A673 (cell line): ENCODE results near the gene ZNF136. TPM values are rescaled to one million over a fixed set of nuclear protein-coding genes. Genes with fewer than 3 reads are reported as not detected.

ENCODE experiments used
- BruUV-seq: library from RNA; stranded (reverse); fragments of 400-500 nt; replicated peaks from 2 replicates; lab custom pipeline; 2021; lab: Mats Ljungman, UMichigan
- CTCF ChIA-PET: fragments of 300-600 bp; sonication (Branson Sonifier 250); formaldehyde crosslinking; loops from one replicate; lab custom pipeline; 2022; ENCODE audit warnings: antibody characterized with exemption; lab: Charles Lee
- POLR2A ChIA-PET: fragments of 300-600 bp; sonication (Branson Sonifier 250); formaldehyde crosslinking; loops from one replicate; lab custom pipeline; 2022; ENCODE audit warnings: antibody characterized with exemption; ENCODE audit not compliant: low non-redundant PET; lab: Charles Lee
- DNase-seq: peaks from one replicate; pipeline ENCODE4 v3.0.0-alpha.2; 2015; ENCODE audit warnings: low spot score
- H3K27ac ChIP-seq: fragments of 200-600 bp; sonication (generic); 2 replicates; pipeline ENCODE4 v1.5.1; 2016; ENCODE audit warnings: mixed run types, low read depth, mild to moderate bottlenecking, mixed read lengths, antibody characterized with exemption, low read length; ENCODE audit not compliant: poor library complexity, severe bottlenecking
- H3K27me3 ChIP-seq: fragments of 200-600 bp; sonication (generic); replicated peaks from 2 replicates; pipeline ENCODE4 v1.6.1; 2017; ENCODE audit warnings: mixed run types, low read depth, mild to moderate bottlenecking, mixed read lengths, antibody characterized with exemption, low read length; ENCODE audit not compliant: insufficient read depth, poor library complexity
- H3K36me3 ChIP-seq: fragments of 200-600 bp; sonication (generic); 2 replicates; pipeline ENCODE4 v1.6.1; 2016; ENCODE audit warnings: mixed run types, mild to moderate bottlenecking, mixed read lengths, antibody characterized with exemption, low read length; ENCODE audit not compliant: insufficient read depth, poor library complexity, severe bottlenecking
- H3K4me1 ChIP-seq: fragments of 200-600 bp; sonication (generic); 2 replicates; pipeline ENCODE4 v1.6.1; 2017; ENCODE audit warnings: mixed run types, mild to moderate bottlenecking, mixed read lengths, antibody characterized with exemption, low read length; ENCODE audit not compliant: insufficient read depth, poor library complexity, severe bottlenecking
- H3K4me3 ChIP-seq: fragments of 200-600 bp; sonication (generic); 2 replicates; pipeline ENCODE4 v1.5.1; 2016; ENCODE audit warnings: low read depth, mixed run types, mild to moderate bottlenecking, mixed read lengths, low read length; ENCODE audit not compliant: poor library complexity, severe bottlenecking
- H3K9me3 ChIP-seq: fragments of 200-600 bp; sonication (generic); 2 replicates; pipeline ENCODE4 v1.6.1; 2016; ENCODE audit warnings: mixed run types, low read depth, mild to moderate bottlenecking, mixed read lengths, antibody characterized with exemption, low read length; ENCODE audit not compliant: poor library complexity, severe bottlenecking
- CTCF ChIP-seq: fragments of 300-800, 200-600 bp; sonication (generic); conservative IDR thresholded peaks from 2 replicates; pipeline ENCODE4 v1.5.1; 2017; ENCODE audit warnings: low read depth, mild to moderate bottlenecking, antibody characterized with exemption, low read length, moderate library complexity, mixed read lengths
- EZH2 ChIP-seq: fragments of 200-600 bp; sonication (generic); IDR thresholded peaks from 2 replicates; pipeline ENCODE4 v1.6.1; 2017; ENCODE audit warnings: borderline replicate concordance, low read depth, mild to moderate bottlenecking, mixed read lengths, antibody characterized with exemption, low read length; ENCODE audit not compliant: poor library complexity, severe bottlenecking
- intact Hi-C: fragments of 100-400 bp; cut with micrococcal nuclease; formaldehyde crosslinking; loops from one replicate; pipeline ENCODE4 v1.10.0; 2022; ENCODE audit not compliant: unreplicated experiment
- total RNA-seq: library from RNA; stranded (reverse); gene quantifications from 2 replicates; pipeline ENCODE4 v1.2.3, GENCODE V29; 2021

ZNF136 gene
- total RNA-seq, 1 experiment from 2014 or later = 12.2 TPM

- H3K27me3 ChIP-seq = no peaks in the 10 kb centered on the region
- no peak for TF ChIP-seq EZH2
- TF ChIP-seq CTCF = no peak
- peaks cover 36% of the 10 kb centered on the region for H3K9me3 ChIP-seq
- no peak overlapping the region for H3K4me3 ChIP-seq
- no peaks in the 10 kb centered on the region for H3K4me1 ChIP-seq
- intact Hi-C loops = no loop called here
- ChIA-PET CTCF (no interaction called here), POLR2A (no interaction called here)
- BruUV-seq = no TSS peak
- no peak overlapping the region for H3K27ac ChIP-seq
- DNase-seq = no peak
- H3K36me3 ChIP-seq = no peaks in the 10 kb centered on the region
Observed at GRCh38 chr19:12208221-12208620, 45.3 kb downstream of the ZNF136 start.

GRCh38 chr19:12217332-12217731, 54.4 kb downstream of the ZNF136 start:
- no peaks in the 10 kb centered on the region for H3K27me3 ChIP-seq
- no peak overlapping the region for H3K27ac ChIP-seq
- intact Hi-C loops = no loop called here
- TF ChIP-seq CTCF (no peak), EZH2 (no peak)
- no TSS peak for BruUV-seq
- no peak overlapping the region for H3K4me3 ChIP-seq
- no peaks in the 10 kb centered on the region for H3K4me1 ChIP-seq
- ChIA-PET POLR2A (no interaction called here), CTCF (no interaction called here)
- no peaks in the 10 kb centered on the region for H3K36me3 ChIP-seq
- DNase-seq = no peak
- peaks cover 17% of the 10 kb centered on the region for H3K9me3 ChIP-seq

GRCh38 chr19:12222980-12223630, 60.2 kb downstream of the ZNF136 start:
- DNase-seq = no peak
- CTCF ChIA-PET = no interaction called here
- peaks cover 6% of the 10 kb centered on the region for H3K9me3 ChIP-seq
- no peak overlapping the region for H3K27ac ChIP-seq
- BruUV-seq = no TSS peak
- intact Hi-C loops = no loop called here
- no peaks in the 10 kb centered on the region for H3K36me3 ChIP-seq
- no peaks in the 10 kb centered on the region for H3K27me3 ChIP-seq
- no peak for TF ChIP-seq CTCF
- no peak for TF ChIP-seq EZH2
- H3K4me3 ChIP-seq = no peak overlapping the region
- no peaks in the 10 kb centered on the region for H3K4me1 ChIP-seq
- POLR2A ChIA-PET = no interaction called here
